Heart left ventricle (tissue), 16 donors: ENCODE results near the gene RNF2. TPM values are rescaled to one million over a fixed set of nuclear protein-coding genes. Genes with fewer than 3 reads are reported as not detected.

Source experiments
- ATAC-seq, 4 donors: fragments of 200-7000 bp; cut with Tn5 transposase; one replicate each; pipeline ENCODE4 v1.9.1; 2020 to 2022; ENCODE audit warnings: moderate library complexity in 4 of 4, mild to moderate bottlenecking in 3 of 4, moderate number of reproducible peaks in 1 of 4
- DNase-seq, 5 donors: peaks; one replicate each; pipeline ENCODE4 v3.0.0-alpha.2; 2020
- H3K27ac ChIP-seq, 12 donors: fragments of 200-600 bp; sonication (generic) in 4 of 12; one replicate each; pipeline versions ENCODE4 v1.5.0 to v1.8.0; 2016 to 2022; ENCODE audit warnings: mild to moderate bottlenecking in 2 of 12
- H3K27me3 ChIP-seq, 9 donors: fragments of 200-600 bp; sonication (generic) in 2 of 9; one replicate each; pipeline versions ENCODE4 v1.5.1 to v1.8.0; 2016 to 2022; ENCODE audit warnings: mild to moderate bottlenecking in 3 of 9
- H3K36me3 ChIP-seq, 9 donors: fragments of 200-600 bp; sonication (generic) in 2 of 9; one replicate each; pipeline versions ENCODE4 v1.5.0 to v1.8.0; 2018 to 2022; ENCODE audit warnings: mild to moderate bottlenecking in 2 of 9
- H3K4me1 ChIP-seq, 12 donors: fragments of 200-600 bp; sonication (generic) in 4 of 12; one replicate each; pipeline versions ENCODE4 v1.5.0 to v1.8.0; 2016 to 2022; ENCODE audit warnings: mild to moderate bottlenecking in 3 of 12
- H3K4me3 ChIP-seq, 12 donors: fragments of 200-600 bp; sonication (generic) in 4 of 12; one replicate each; pipeline versions ENCODE4 v1.5.0 to v1.8.0; 2017 to 2022; ENCODE audit warnings: mild to moderate bottlenecking in 9 of 12, moderate library complexity in 4 of 12
- H3K9me3 ChIP-seq, 12 donors: fragments of 200-600 bp; sonication (generic) in 4 of 12; one replicate each; pipeline versions ENCODE4 v1.5.0 to v1.8.0; 2016 to 2022; ENCODE audit warnings: mild to moderate bottlenecking in 1 of 12
- POLR2A ChIP-seq, 2 donors: fragments of 450-650 bp; IDR thresholded peaks; one replicate each; pipeline ENCODE4 v1.6.1; 2017; ENCODE audit warnings: antibody characterized with exemption in 2 of 2, mild to moderate bottlenecking in 2 of 2, moderate library complexity in 2 of 2
- WGBS, 4 donors: extraction: QIAGEN DNeasy Blood & Tissue Kit in 2 of 4; methylation state at CpG; one replicate each; pipeline versions ENCODE4 v1.1.5 to v1.1.7; 2013 to 2018; 5-methylcytosine and 5-hydroxymethylcytosine counted together
- intact Hi-C, 10 donors: fragments of 100-400 bp; cut with DNase I; formaldehyde crosslinking; loops; one replicate each; pipeline versions ENCODE4 v1.11.1 to v1.14.2; 2022
- polyA plus RNA-seq, 2 donors: library from polyadenylated mRNA; stranded (reverse); fragments of 200-250 nt; gene quantifications; one replicate each; pipeline ENCODE4 v1.2.3, GENCODE V29; 2013
- total RNA-seq, 9 donors: library from RNA; depleted of rRNA in 2 of 9; stranded (reverse); fragments of >200 nt in 2 of 9; fragmentation: NEBNext Ultra II Directional in 3 of 9; extraction: Animal tissue kit (Norgen Biotek cat#: 25700) in 3 of 9; gene quantifications; one replicate each; pipeline versions ENCODE4 v1.1.0 to v1.2.4, GENCODE V29; 2016 to 2023
- TF ChIP-seq, protein P1 (sequence below), 12 donors: fragments of 200-600 bp; sonication (generic) in 4 of 12; IDR thresholded peaks; one replicate each; pipeline versions ENCODE4 v1.5.0 to v1.8.0; 2018 to 2022; ENCODE audit warnings: antibody characterized with exemption in 12 of 12, mild to moderate bottlenecking in 5 of 12
- donor health status: ischemic (EF 13 %, LVEDD 7.1; RV severe dilation, severe dysfunction).
- donor health status: healthy with polysubstance abuse.
- donor health status: DM: no; HTN: yes; CAD: no.
- donor health status: DM: no; HTN: no; CAD: no.
- donor health status: ischemic (EF 25% LVEDD 6.9; RV normal size, moderate dysfunction).
- donor health status: ischemic (EF 25% LVEDD 5.7; RV mildly dilated, moderate dysfunction).
- donor health status: healthy.
- donor health status: DM: yes; HTN: yes; CAD: no.
- donor health status: ischemic (EF 35%, LVEDD 5.7; RV mildly dilated, moderate dysfunction).
- donor health status: nonischemic (EF 11% LVEDD 7.7; RV severe dilation, severe dysfunction).
- donor health status: DM: yes; HTN: yes; CAD: no.
- donor health status: PGD.
- donor health status: ischemic (EF 29% LVEDD 5.4; RV normal size, mild dysfunction).
- donor health status: nonischemic (EF 23%, LVEDD 6.1; RV moderate dilation, normal function).

Gene RNF2
- total and polyA plus RNA-seq, 11 donors = 2.7 to 18.6 (median 12.4) TPM

DNA sequence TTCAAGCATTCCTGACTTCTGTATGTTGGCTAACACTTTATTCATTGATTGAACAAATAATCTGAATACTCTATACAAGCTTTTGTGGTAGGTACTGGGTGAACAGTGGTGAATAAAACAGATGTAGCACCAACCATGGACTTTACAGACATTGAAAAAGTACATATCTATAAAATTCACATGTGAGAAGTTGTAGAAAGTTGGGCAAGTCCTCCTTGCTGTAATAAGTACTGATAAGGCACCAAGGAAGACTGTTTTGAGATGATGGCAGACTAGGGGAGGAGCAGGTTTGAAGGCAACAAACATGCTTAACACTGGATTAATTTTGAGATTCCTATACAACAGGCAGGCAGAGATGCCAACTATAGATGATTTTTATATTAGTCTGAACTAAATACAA lies 42.4 kb downstream of the RNF2 start:
- H3K27ac ChIP-seq = no peak overlapping the region
- H3K4me3 ChIP-seq = no peak overlapping the region
- H3K27me3 ChIP-seq = no peaks in the 10 kb centered on the region
- no peak for DNase-seq
- H3K36me3 ChIP-seq = peaks cover 0 to 48% (median 35%) of the 10 kb centered on the region in 9 donors
- no peak for ATAC-seq
- H3K9me3 ChIP-seq = no peaks in the 10 kb centered on the region
- H3K4me1 ChIP-seq = no peaks in the 10 kb centered on the region
- intact Hi-C loops = no loop called here
- TF ChIP-seq, protein P1, sequence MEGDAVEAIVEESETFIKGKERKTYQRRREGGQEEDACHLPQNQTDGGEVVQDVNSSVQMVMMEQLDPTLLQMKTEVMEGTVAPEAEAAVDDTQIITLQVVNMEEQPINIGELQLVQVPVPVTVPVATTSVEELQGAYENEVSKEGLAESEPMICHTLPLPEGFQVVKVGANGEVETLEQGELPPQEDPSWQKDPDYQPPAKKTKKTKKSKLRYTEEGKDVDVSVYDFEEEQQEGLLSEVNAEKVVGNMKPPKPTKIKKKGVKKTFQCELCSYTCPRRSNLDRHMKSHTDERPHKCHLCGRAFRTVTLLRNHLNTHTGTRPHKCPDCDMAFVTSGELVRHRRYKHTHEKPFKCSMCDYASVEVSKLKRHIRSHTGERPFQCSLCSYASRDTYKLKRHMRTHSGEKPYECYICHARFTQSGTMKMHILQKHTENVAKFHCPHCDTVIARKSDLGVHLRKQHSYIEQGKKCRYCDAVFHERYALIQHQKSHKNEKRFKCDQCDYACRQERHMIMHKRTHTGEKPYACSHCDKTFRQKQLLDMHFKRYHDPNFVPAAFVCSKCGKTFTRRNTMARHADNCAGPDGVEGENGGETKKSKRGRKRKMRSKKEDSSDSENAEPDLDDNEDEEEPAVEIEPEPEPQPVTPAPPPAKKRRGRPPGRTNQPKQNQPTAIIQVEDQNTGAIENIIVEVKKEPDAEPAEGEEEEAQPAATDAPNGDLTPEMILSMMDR (IDR thresholded peaks at IDR 0.05) = no peak
- TF ChIP-seq POLR2A (IDR thresholded peaks at IDR 0.05) = no peak

DNA sequence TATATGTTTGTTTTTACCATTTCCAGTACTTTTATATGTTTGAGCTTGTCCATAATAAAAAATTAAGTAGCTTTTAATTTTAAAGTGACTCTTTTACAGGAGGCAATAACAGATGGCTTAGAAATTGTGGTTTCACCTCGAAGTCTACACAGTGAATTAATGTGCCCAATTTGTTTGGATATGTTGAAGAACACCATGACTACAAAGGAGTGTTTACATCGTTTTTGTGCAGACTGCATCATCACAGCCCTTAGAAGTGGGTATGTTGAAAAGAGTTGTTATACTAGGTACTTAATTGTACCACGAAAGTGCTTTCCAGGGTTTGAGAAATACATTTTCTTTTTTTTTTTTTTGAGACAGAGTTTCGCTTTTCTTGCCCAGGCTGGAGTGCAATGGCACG lies 46.1 kb downstream of the RNF2 start:
- intact Hi-C loops = no loop called here
- 90 to 96% (median 92%) methylated on average over 5 of the region's 5 CpGs for WGBS, 4 donors
- no peak for ATAC-seq
- H3K36me3 ChIP-seq = peaks cover 0 to 80% (median 65%) of the 10 kb centered on the region in 9 donors
- no peak for DNase-seq
- no peak overlapping the region for H3K27ac ChIP-seq
- H3K9me3 ChIP-seq = no peaks in the 10 kb centered on the region
- TF ChIP-seq, protein P1 (IDR thresholded peaks at IDR 0.05) = no peak
- no peak for TF ChIP-seq POLR2A (IDR thresholded peaks at IDR 0.05)
- no peaks in the 10 kb centered on the region for H3K27me3 ChIP-seq
- no peak overlapping the region for H3K4me3 ChIP-seq
- H3K4me1 ChIP-seq = no peaks in the 10 kb centered on the region

DNA sequence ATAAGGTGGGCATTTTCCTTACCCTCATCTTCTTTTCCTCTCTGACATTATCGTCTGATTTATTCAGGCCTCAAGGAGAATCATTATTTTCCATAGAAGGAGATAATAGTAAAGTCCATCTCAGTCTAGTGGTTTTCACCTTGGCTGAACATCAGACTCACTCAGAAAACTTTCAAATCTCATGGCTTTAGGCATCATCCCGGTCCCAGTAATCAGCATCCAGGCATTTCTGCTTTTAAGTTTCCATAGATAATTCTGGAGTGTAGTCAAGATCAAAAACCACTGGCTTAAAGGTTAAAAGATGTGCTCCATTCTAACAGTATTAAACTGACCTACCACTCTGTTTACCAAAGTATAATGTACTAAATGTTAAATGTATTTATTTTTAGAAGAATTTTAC lies 49.4 kb downstream of the RNF2 start:
- H3K4me3 ChIP-seq = no peak overlapping the region
- no peak for DNase-seq
- no peaks in the 10 kb centered on the region for H3K4me1 ChIP-seq
- H3K27me3 ChIP-seq = no peaks in the 10 kb centered on the region
- intact Hi-C loops = no loop called here
- peaks cover 0 to 89% (median 55%) of the 10 kb centered on the region in 9 donors for H3K36me3 ChIP-seq
- H3K9me3 ChIP-seq = no peaks in the 10 kb centered on the region
- no peak for ATAC-seq
- no peak overlapping the region for H3K27ac ChIP-seq
- 94 to 98% (median 96%) methylated on average over 2 of the region's 2 CpGs for WGBS, 4 donors
- TF ChIP-seq, protein P1 (IDR thresholded peaks at IDR 0.05) = no peak
- no peak for TF ChIP-seq POLR2A (IDR thresholded peaks at IDR 0.05)

DNA sequence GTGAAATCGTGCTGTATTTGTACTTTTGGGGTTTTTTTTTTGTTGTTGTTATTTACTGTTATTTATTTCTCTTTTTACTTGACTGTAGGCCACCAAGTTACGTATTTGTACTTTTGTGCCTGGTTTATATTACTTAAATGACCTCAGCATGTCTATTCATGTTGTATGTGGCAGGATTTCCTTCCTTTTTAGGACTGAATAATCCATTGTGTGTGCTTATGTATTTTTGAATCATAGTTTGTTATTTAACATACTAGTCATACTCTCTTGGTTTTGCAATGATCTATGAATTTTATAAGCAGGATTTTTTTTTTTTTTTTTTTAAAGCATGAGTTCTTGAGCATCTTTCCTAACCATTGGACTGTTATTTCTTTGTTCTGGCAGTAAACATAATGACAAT lies 51.2 kb downstream of the RNF2 start:
- WGBS, 4 donors = 66 to 75% (median 70%) methylated on average over 2 of the region's 2 CpGs
- DNase-seq (no peak), ATAC-seq (peak in 1 of 4 donors; percentile 42)
- Histone ChIP-seq H3K4me3 (no peak overlapping the region), H3K4me1 (no peaks in the 10 kb centered on the region), H3K27ac (peak overlapping the region in 1 of 12 donors; percentile 29), H3K27me3 (no peaks in the 10 kb centered on the region), H3K9me3 (no peaks in the 10 kb centered on the region), H3K36me3 (peaks cover 0 to 97% (median 64%) of the 10 kb centered on the region in 9 donors)
- TF ChIP-seq POLR2A (IDR thresholded peaks at IDR 0.05) = no peak
- intact Hi-C loops = no loop called here

DNA sequence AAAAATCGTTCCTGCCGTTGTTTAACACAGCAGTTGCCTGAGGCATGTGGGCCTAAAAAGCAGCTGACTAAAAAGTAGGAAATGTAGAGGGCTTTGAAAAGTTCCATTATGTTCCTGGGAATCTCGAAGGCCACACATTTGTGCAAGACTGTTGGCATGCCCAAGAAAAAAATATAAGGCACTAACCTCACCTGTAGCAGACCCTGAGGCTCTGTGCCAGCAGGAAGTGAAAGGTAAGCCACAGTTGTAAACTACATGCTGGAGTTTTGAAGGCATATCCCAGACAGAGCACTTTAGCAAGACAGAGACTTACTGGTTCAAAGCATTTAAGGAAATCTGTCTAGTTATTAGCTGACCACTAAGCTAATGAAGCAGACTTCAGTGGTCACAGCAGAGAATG lies 58.7 kb downstream of the RNF2 start:
- no peak for DNase-seq
- WGBS, 4 donors = 88 to 98% (median 93%) methylated on average over 3 of the region's 3 CpGs
- Histone ChIP-seq H3K36me3 (peaks cover 0 to 43% (median 28%) of the 10 kb centered on the region in 9 donors), H3K4me1 (no peaks in the 10 kb centered on the region), H3K27me3 (no peaks in the 10 kb centered on the region), H3K4me3 (no peak overlapping the region), H3K27ac (no peak overlapping the region), H3K9me3 (peaks cover 0 to 26% (median 15%) of the 10 kb centered on the region in 12 donors)
- no peak for ATAC-seq
- TF ChIP-seq, protein P1 (IDR thresholded peaks at IDR 0.05) = no peak
- no peak for TF ChIP-seq POLR2A (IDR thresholded peaks at IDR 0.05)
- intact Hi-C loops = no loop called here
